ENCODE measurements around the gene CASP8AP2.

GRCh38 chr6:89799096-89799495 lies 30.6 kb upstream of the CASP8AP2 start:
- TF ChIP-seq PPARA (CRISPR knock-in tag; IDR thresholded peaks at IDR 0.05; ENCODE audit: borderline replicate concordance) (no peak), ZNF565 (CRISPR knock-in tag; conservative IDR thresholded peaks at IDR 0.05; ENCODE audit: low read depth) (no peak), ZFP30 (CRISPR knock-in tag; IDR thresholded peaks at IDR 0.05) (no peak), ZFP3 (CRISPR knock-in tag; IDR thresholded peaks at IDR 0.05) (no peak), ZNF8 (CRISPR knock-in tag; IDR thresholded peaks at IDR 0.05) (no peak), RARB (CRISPR knock-in tag; IDR thresholded peaks at IDR 0.05) (no peak), BACH2 (CRISPR knock-in tag; IDR thresholded peaks at IDR 0.05; ENCODE audit: borderline replicate concordance) (no peak), SNAI2 (CRISPR knock-in tag; IDR thresholded peaks at IDR 0.05) (no peak)
- TF ChIP-seq, protein P1, sequence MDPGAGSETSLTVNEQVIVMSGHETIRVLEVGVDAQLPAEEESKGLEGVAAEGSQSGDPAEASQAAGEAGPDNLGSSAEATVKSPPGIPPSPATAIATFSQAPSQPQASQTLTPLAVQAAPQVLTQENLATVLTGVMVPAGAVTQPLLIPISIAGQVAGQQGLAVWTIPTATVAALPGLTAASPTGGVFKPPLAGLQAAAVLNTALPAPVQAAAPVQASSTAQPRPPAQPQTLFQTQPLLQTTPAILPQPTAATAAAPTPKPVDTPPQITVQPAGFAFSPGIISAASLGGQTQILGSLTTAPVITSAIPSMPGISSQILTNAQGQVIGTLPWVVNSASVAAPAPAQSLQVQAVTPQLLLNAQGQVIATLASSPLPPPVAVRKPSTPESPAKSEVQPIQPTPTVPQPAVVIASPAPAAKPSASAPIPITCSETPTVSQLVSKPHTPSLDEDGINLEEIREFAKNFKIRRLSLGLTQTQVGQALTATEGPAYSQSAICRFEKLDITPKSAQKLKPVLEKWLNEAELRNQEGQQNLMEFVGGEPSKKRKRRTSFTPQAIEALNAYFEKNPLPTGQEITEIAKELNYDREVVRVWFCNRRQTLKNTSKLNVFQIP (CRISPR knock-in tag; IDR thresholded peaks at IDR 0.05; ENCODE audit: borderline replicate concordance, low read depth), result no peak

Measured in SK-N-SH treated with all-trans-retinoic acid at 6 μM for 48 hours (cell line).